ENCODE measurements around the gene LRRC56. TPM values are rescaled to one million over a fixed set of nuclear protein-coding genes. Genes with fewer than 3 reads are reported as not detected.

LRRC56 gene
- total and polyA plus RNA-seq, 9 of the 15 experiments (the other 6 are each of a cell fraction or from before 2014, with no cell fraction given) = 0.03 to 4.5 (median 1.0) TPM; not detected in 1

DNA sequence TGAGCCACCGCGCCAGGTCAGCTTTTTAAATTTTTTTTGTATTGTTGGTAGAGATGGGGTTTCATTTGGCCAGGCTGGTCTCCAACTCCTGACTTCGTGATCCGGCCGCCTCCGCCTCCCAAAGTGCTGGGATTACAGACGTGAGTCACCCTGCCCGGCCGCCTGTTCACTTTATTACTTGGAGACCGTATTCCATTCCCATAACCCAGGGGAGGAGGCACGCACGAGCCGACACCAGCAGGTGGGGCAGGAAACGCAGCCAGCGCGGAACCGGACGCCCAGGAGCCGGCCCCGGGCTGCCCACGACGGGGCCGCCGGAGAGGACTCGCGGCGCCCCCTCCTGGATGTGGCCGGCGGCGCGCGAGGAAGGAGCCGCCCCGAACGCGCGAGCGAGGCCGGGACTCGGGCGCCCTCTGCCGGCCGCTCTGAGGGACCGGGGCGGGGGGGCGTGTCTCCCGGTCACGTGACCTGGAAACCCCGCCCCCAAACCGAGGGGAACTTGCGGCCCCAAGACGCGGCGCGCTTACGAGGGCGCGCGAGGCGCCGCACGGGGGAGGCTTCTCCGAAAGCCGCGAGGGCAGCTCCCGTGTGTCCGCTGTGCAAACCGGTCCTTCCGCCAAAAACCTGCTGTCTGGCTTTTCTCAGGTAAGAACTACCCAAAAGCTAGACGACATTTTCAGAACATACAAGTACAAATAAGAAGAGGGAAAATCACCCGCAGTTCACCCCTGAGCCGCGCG lies 18.7 kb upstream of the LRRC56 start (continued):
- TF ChIP-seq, protein P1, sequence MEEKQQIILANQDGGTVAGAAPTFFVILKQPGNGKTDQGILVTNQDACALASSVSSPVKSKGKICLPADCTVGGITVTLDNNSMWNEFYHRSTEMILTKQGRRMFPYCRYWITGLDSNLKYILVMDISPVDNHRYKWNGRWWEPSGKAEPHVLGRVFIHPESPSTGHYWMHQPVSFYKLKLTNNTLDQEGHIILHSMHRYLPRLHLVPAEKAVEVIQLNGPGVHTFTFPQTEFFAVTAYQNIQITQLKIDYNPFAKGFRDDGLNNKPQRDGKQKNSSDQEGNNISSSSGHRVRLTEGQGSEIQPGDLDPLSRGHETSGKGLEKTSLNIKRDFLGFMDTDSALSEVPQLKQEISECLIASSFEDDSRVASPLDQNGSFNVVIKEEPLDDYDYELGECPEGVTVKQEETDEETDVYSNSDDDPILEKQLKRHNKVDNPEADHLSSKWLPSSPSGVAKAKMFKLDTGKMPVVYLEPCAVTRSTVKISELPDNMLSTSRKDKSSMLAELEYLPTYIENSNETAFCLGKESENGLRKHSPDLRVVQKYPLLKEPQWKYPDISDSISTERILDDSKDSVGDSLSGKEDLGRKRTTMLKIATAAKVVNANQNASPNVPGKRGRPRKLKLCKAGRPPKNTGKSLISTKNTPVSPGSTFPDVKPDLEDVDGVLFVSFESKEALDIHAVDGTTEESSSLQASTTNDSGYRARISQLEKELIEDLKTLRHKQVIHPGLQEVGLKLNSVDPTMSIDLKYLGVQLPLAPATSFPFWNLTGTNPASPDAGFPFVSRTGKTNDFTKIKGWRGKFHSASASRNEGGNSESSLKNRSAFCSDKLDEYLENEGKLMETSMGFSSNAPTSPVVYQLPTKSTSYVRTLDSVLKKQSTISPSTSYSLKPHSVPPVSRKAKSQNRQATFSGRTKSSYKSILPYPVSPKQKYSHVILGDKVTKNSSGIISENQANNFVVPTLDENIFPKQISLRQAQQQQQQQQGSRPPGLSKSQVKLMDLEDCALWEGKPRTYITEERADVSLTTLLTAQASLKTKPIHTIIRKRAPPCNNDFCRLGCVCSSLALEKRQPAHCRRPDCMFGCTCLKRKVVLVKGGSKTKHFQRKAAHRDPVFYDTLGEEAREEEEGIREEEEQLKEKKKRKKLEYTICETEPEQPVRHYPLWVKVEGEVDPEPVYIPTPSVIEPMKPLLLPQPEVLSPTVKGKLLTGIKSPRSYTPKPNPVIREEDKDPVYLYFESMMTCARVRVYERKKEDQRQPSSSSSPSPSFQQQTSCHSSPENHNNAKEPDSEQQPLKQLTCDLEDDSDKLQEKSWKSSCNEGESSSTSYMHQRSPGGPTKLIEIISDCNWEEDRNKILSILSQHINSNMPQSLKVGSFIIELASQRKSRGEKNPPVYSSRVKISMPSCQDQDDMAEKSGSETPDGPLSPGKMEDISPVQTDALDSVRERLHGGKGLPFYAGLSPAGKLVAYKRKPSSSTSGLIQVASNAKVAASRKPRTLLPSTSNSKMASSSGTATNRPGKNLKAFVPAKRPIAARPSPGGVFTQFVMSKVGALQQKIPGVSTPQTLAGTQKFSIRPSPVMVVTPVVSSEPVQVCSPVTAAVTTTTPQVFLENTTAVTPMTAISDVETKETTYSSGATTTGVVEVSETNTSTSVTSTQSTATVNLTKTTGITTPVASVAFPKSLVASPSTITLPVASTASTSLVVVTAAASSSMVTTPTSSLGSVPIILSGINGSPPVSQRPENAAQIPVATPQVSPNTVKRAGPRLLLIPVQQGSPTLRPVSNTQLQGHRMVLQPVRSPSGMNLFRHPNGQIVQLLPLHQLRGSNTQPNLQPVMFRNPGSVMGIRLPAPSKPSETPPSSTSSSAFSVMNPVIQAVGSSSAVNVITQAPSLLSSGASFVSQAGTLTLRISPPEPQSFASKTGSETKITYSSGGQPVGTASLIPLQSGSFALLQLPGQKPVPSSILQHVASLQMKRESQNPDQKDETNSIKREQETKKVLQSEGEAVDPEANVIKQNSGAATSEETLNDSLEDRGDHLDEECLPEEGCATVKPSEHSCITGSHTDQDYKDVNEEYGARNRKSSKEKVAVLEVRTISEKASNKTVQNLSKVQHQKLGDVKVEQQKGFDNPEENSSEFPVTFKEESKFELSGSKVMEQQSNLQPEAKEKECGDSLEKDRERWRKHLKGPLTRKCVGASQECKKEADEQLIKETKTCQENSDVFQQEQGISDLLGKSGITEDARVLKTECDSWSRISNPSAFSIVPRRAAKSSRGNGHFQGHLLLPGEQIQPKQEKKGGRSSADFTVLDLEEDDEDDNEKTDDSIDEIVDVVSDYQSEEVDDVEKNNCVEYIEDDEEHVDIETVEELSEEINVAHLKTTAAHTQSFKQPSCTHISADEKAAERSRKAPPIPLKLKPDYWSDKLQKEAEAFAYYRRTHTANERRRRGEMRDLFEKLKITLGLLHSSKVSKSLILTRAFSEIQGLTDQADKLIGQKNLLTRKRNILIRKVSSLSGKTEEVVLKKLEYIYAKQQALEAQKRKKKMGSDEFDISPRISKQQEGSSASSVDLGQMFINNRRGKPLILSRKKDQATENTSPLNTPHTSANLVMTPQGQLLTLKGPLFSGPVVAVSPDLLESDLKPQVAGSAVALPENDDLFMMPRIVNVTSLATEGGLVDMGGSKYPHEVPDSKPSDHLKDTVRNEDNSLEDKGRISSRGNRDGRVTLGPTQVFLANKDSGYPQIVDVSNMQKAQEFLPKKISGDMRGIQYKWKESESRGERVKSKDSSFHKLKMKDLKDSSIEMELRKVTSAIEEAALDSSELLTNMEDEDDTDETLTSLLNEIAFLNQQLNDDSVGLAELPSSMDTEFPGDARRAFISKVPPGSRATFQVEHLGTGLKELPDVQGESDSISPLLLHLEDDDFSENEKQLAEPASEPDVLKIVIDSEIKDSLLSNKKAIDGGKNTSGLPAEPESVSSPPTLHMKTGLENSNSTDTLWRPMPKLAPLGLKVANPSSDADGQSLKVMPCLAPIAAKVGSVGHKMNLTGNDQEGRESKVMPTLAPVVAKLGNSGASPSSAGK (IDR thresholded peaks at IDR 0.05) = peak; percentile 99
- TF ChIP-seq CBX1 (IDR thresholded peaks at IDR 0.05; ENCODE audit: low read depth) = peak; percentile 87; the same call in 1 of the 2 replicates
- TF ChIP-seq CBX5 (IDR thresholded peaks at IDR 0.05; ENCODE audit: borderline replicate concordance, low read depth) = 0 out of 2 replicates have a peak, but pooled peaks have one; percentile 54
- TF ChIP-seq ZBED1 (IDR thresholded peaks at IDR 0.05) = no peak
- TF ChIP-seq, protein P2, sequence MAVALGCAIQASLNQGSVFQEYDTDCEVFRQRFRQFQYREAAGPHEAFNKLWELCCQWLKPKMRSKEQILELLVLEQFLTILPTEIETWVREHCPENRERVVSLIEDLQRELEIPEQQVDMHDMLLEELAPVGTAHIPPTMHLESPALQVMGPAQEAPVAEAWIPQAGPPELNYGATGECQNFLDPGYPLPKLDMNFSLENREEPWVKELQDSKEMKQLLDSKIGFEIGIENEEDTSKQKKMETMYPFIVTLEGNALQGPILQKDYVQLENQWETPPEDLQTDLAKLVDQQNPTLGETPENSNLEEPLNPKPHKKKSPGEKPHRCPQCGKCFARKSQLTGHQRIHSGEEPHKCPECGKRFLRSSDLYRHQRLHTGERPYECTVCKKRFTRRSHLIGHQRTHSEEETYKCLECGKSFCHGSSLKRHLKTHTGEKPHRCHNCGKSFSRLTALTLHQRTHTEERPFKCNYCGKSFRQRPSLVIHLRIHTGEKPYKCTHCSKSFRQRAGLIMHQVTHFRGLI (CRISPR knock-in tag; IDR thresholded peaks at IDR 0.05) = no peak
- TF ChIP-seq SRSF3 (IDR thresholded peaks at IDR 0.05; ENCODE audit: insufficient read depth, low read length) = no peak
- TF ChIP-seq, protein P3, sequence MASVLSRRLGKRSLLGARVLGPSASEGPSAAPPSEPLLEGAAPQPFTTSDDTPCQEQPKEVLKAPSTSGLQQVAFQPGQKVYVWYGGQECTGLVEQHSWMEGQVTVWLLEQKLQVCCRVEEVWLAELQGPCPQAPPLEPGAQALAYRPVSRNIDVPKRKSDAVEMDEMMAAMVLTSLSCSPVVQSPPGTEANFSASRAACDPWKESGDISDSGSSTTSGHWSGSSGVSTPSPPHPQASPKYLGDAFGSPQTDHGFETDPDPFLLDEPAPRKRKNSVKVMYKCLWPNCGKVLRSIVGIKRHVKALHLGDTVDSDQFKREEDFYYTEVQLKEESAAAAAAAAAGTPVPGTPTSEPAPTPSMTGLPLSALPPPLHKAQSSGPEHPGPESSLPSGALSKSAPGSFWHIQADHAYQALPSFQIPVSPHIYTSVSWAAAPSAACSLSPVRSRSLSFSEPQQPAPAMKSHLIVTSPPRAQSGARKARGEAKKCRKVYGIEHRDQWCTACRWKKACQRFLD (CRISPR knock-in tag; IDR thresholded peaks at IDR 0.05) = peak; percentile 81; the same call in 1 of the 2 replicates
- no peak; the same call in 1 of the 2 replicates for TF ChIP-seq ZNF766 (CRISPR knock-in tag; conservative IDR thresholded peaks at IDR 0.05)
- TF ChIP-seq, protein P4, sequence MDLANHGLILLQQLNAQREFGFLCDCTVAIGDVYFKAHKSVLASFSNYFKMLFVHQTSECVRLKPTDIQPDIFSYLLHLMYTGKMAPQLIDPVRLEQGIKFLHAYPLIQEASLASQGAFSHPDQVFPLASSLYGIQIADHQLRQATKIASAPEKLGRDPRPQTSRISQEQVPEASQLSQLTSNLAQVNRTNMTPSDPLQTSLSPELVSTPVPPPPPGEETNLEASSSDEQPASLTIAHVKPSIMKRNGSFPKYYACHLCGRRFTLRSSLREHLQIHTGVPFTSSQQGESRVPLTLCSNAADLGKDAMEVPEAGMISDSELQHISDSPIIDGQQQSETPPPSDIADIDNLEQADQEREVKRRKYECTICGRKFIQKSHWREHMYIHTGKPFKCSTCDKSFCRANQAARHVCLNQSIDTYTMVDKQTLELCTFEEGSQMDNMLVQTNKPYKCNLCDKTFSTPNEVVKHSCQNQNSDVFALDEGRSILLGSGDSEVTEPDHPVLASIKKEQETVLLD (IDR thresholded peaks at IDR 0.05) = peak; percentile 55; the same call in 1 of the 2 replicates
- no peak for TF ChIP-seq NR2C2 (CRISPR knock-in tag; IDR thresholded peaks at IDR 0.05)
- TF ChIP-seq NR2C2 (tag; IDR thresholded peaks at IDR 0.05) = peak; percentile 56; the same call in 1 of the 2 replicates
